ENCODE measurements around the gene GLT8D1. TPM values are rescaled to one million over a fixed set of nuclear protein-coding genes. Genes with fewer than 3 reads are reported as not detected.

Gene GLT8D1, protein sequence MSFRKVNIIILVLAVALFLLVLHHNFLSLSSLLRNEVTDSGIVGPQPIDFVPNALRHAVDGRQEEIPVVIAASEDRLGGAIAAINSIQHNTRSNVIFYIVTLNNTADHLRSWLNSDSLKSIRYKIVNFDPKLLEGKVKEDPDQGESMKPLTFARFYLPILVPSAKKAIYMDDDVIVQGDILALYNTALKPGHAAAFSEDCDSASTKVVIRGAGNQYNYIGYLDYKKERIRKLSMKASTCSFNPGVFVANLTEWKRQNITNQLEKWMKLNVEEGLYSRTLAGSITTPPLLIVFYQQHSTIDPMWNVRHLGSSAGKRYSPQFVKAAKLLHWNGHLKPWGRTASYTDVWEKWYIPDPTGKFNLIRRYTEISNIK
- total RNA-seq (2021) = 26.5 and 34.7 TPM in 2 replicates
- Bru-seq, nascent RNA = percentile 56 among the genes with signal in this experiment
- BruChase-seq, experiment 1, labeled RNA remaining after a 2-hour chase = percentile 65 among the genes with signal in this experiment
- percentile 67 among the genes with signal in this experiment for BruChase-seq, experiment 2, labeled RNA remaining after a 6-hour chase
- long read RNA-seq, transcript GLT8D1-201 (10 exons, 1,849 nt) = major isoform, 12 of 39 reads
- long read RNA-seq, partial matches to known transcripts = 2 of 39 reads
- long read RNA-seq, other reads (novel, unspliced or antisense) = 25 of 39 reads

DNA sequence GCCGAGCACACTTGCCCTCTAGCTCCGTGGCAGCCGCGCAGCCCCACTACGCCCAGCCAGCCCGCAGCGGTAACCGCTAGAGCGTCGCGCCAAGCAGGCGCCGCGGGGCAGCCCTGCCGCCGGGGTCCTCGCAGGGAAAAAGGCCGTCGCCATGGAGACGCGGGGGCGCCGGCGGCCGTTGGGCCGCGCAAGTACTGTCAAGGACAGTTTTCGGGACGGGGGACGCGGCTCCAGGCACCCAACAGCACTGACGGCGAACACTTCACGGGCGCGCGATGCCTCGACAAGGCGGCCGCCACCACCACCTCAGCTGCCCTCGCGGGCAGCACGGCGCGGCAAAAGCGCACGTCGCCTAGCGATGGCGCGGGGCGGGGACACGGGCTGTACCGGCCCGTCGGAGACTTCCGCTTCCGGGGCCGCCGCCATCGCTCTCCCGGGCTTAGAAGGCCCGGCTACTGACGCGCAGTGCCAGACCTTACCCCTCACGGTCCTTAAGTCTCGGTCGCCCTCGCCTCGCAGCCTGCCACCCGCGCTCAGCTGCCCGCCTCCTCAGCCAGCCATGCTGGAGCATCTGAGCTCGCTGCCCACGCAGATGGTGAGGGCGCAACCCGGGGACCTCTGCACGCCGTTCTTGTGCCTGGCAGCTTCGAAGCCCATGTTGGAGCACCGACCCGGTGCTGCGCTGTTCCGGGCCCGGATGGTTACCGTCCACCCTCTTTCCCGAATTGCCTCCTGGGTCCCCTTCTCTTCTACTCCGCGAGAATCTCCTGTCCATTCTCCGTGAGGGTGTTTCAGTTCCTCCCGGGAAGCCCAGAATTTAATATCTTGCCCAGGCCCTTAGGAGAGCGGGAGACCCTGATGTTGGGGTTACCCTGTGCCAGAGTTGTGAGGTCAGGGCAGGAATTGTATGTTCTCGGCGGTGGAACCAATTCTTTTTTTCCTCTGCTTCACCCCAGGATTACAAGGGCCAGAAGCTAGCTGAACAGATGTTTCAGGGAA lies at the start of gene GLT8D1, which contains the start of gene SPCS1:
Gene GLT8D1 (minus strand): TSS at position 104 of the 999 bp plus-strand sequence. CDS start 5,331 bp downstream, outside the sequence.
Gene SPCS1 (plus strand): TSS at position 419 of the 999 bp plus-strand sequence. CDS start 141 bp downstream, at position 560.
- Histone ChIP-seq H3K27ac (ENCODE audit: low read depth, low read length, poor library complexity, severe bottlenecking) (peak within 1 kb of the TSS; percentile 76), H3K9me3 (ENCODE audit: low read depth, low read length, poor library complexity, severe bottlenecking) (no peaks in the 10 kb centered on the region), H3K4me3 (ENCODE audit: low read depth, low read length, poor library complexity, severe bottlenecking) (peak within 1 kb of the TSS; percentile 83), H3K4me1 (ENCODE audit: insufficient read depth, low read length, poor library complexity, severe bottlenecking) (no peaks in the 10 kb centered on the region), H3K27me3 (replicated peaks; ENCODE audit: insufficient read depth, low read depth, low read length, poor library complexity) (no peaks in the 10 kb centered on the region), H3K36me3 (ENCODE audit: insufficient read depth, low read length, poor library complexity, severe bottlenecking) (peaks cover 6% of the 10 kb centered on the region)
- ChIA-PET POLR2A (ENCODE audit: low non-redundant PET) (no interaction called here), CTCF (no interaction called here)
- peak; percentile 83 for DNase-seq (ENCODE audit: low spot score)
- intact Hi-C loops (cut with micrococcal nuclease; ENCODE audit: unreplicated experiment) = no loop called here
- BruUV-seq (replicated peaks) = no TSS peak
- TF ChIP-seq, protein P1, sequence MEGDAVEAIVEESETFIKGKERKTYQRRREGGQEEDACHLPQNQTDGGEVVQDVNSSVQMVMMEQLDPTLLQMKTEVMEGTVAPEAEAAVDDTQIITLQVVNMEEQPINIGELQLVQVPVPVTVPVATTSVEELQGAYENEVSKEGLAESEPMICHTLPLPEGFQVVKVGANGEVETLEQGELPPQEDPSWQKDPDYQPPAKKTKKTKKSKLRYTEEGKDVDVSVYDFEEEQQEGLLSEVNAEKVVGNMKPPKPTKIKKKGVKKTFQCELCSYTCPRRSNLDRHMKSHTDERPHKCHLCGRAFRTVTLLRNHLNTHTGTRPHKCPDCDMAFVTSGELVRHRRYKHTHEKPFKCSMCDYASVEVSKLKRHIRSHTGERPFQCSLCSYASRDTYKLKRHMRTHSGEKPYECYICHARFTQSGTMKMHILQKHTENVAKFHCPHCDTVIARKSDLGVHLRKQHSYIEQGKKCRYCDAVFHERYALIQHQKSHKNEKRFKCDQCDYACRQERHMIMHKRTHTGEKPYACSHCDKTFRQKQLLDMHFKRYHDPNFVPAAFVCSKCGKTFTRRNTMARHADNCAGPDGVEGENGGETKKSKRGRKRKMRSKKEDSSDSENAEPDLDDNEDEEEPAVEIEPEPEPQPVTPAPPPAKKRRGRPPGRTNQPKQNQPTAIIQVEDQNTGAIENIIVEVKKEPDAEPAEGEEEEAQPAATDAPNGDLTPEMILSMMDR (conservative IDR thresholded peaks at IDR 0.05; ENCODE audit: low read depth, low read length) = no peak
- TF ChIP-seq EZH2 (IDR thresholded peaks at IDR 0.05; ENCODE audit: borderline replicate concordance, low read depth, low read length, poor library complexity, severe bottlenecking) = no peak

- Histone ChIP-seq H3K27ac (ENCODE audit: low read depth, low read length, poor library complexity, severe bottlenecking) (no peak overlapping the region), H3K27me3 (replicated peaks; ENCODE audit: insufficient read depth, low read depth, low read length, poor library complexity) (no peaks in the 10 kb centered on the region), H3K36me3 (ENCODE audit: insufficient read depth, low read length, poor library complexity, severe bottlenecking) (peaks cover 11% of the 10 kb centered on the region), H3K4me1 (ENCODE audit: insufficient read depth, low read length, poor library complexity, severe bottlenecking) (no peaks in the 10 kb centered on the region), H3K9me3 (ENCODE audit: low read depth, low read length, poor library complexity, severe bottlenecking) (no peaks in the 10 kb centered on the region), H3K4me3 (ENCODE audit: low read depth, low read length, poor library complexity, severe bottlenecking) (no peak overlapping the region)
- ChIA-PET POLR2A (ENCODE audit: low non-redundant PET) (no interaction called here), CTCF (no interaction called here)
- no peak for DNase-seq (ENCODE audit: low spot score)
- intact Hi-C loops (cut with micrococcal nuclease; ENCODE audit: unreplicated experiment) = no loop called here
- no TSS peak for BruUV-seq (replicated peaks)
- TF ChIP-seq, protein P1 (conservative IDR thresholded peaks at IDR 0.05; ENCODE audit: low read depth, low read length) = no peak
- no peak for TF ChIP-seq EZH2 (IDR thresholded peaks at IDR 0.05; ENCODE audit: borderline replicate concordance, low read depth, low read length, poor library complexity, severe bottlenecking)
Measured at GRCh38 chr3:52754373-52754772, 48.8 kb upstream of the GLT8D1 start.

GRCh38 chr3:52752045-52752660 lies 46.6 kb upstream of the GLT8D1 start:
- Histone ChIP-seq H3K27ac (ENCODE audit: low read depth, low read length, poor library complexity, severe bottlenecking) (no peak overlapping the region), H3K9me3 (ENCODE audit: low read depth, low read length, poor library complexity, severe bottlenecking) (no peaks in the 10 kb centered on the region), H3K36me3 (ENCODE audit: insufficient read depth, low read length, poor library complexity, severe bottlenecking) (peaks cover 11% of the 10 kb centered on the region), H3K4me1 (ENCODE audit: insufficient read depth, low read length, poor library complexity, severe bottlenecking) (no peaks in the 10 kb centered on the region), H3K27me3 (replicated peaks; ENCODE audit: insufficient read depth, low read depth, low read length, poor library complexity) (no peaks in the 10 kb centered on the region), H3K4me3 (ENCODE audit: low read depth, low read length, poor library complexity, severe bottlenecking) (no peak overlapping the region)
- TF ChIP-seq, protein P1 (conservative IDR thresholded peaks at IDR 0.05; ENCODE audit: low read depth, low read length) = no peak
- TF ChIP-seq EZH2 (IDR thresholded peaks at IDR 0.05; ENCODE audit: borderline replicate concordance, low read depth, low read length, poor library complexity, severe bottlenecking) = no peak
- intact Hi-C loops (cut with micrococcal nuclease; ENCODE audit: unreplicated experiment) = no loop called here
- CTCF ChIA-PET = no interaction called here
- no peak for DNase-seq (ENCODE audit: low spot score)
- POLR2A ChIA-PET (ENCODE audit: low non-redundant PET) = no interaction called here
- no TSS peak for BruUV-seq (replicated peaks)
